ENCODE measurements around the gene CCDC169. TPM values are rescaled to one million over a fixed set of nuclear protein-coding genes. Genes with fewer than 3 reads are reported as not detected.
"Not testable (repeated sequence)": the region's sequence is repeated elsewhere in the genome, so short reads cannot be mapped to it uniquely, and the experiment has no call there.

The CCDC169 gene
- 1.3 and 5.6 TPM in 2 replicates for total RNA-seq (2014; rRNA removed; shearing (Covaris generic))

GRCh38 chr13:36297366-36298338, at the start of gene CCDC169:
Gene CCDC169 (minus strand): TSS chr13:36297814. CDS start chr13:36297719, 95 bp downstream.
- peak; percentile 77 for DNase-seq (ENCODE audit: low read depth)

DNA sequence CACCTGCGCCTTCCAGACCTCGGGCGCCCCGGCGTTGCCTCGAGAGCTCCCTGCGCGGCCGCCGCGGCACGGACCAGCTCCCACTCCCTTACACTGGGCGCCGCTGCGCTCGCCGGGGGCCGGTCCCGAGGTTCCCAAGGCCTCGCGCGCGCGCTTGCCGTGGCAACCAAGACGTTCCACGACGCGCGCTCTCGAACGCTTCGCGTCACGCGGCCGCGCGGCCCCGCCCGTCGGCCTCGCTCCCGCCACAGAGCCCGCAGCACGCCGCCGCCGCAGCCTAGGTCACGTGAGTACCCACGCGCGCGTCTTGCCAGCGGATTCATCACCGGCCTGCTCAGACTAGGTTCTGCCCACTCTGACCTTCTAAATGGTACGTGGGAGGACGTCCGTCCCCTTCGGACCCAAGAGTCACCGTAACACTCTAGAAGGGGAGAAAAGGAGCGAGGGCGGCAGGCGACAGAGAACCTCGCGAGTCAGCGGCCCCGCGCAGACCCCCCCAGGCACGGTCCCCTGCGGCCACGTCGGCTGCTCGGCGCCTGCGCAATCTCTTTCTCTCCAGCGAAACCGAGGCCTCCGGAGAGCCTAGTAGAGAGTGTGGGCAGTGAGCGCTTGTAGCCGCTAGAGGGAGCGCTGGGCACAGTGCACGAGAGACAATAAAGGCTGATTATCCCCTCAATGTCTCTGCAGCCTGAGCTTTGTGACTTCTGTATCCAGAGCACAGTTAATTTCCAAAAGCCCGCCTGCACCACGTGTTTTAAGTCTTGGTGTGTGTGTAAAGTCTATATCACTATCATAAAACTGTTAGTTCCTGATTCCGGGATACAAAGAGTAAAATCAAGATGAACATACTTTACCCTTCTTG, 48.8 kb upstream of the CCDC169 start, which contains the start of gene SPART:
Gene SPART (minus strand): TSS at position 173 of the 862 bp plus-strand sequence. CDS start 10,564 bp downstream, outside the sequence.
- DNase-seq (ENCODE audit: low read depth) = peak; percentile 89

DNA sequence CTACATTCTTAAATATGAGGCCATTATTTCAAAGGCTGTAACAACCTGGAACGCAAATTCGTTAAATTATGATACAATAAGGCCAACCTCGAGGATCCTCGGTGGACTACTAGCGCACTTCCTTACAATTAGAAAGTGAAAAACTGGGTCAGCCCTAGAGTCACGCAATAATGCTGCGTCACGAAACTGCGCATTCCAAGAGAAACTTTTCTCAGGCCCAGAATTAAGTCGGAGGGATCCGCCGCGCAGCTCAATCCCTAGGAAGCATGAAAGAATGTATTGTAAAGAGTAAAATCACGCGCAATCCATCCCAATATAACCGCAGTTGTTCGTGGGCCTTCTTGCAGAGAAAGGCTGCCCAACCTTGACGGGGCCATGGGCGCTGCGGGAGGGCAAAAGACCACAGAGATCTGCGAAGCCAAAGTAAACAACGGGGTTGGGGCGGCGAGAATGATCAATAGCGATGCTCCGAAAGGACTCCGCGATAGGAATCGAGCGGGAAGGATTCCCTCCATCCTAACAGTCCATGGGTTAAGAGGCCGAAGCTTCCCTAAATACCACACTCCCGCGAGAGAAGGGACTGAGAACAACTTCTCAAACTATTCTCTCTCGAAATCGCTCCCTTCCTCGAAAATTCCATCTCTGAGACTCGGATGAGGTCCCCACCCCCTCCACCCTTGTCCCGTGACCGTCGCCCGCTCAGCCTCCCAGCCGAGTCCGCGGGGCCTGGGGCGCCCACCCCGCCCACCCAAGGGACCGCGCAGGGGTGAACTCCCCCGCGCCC, 48.0 kb upstream of the CCDC169 start:
- peak; percentile 70 for DNase-seq (ENCODE audit: low read depth)

- peak; percentile 19 for DNase-seq (ENCODE audit: low read depth)
These were observed 47.3 kb upstream of the CCDC169 start for GRCh38 chr13:36344886-36345437.

- DNase-seq (ENCODE audit: low read depth) = peak; percentile 8
These were observed 46.6 kb upstream of the CCDC169 start for GRCh38 chr13:36344173-36344572.

GRCh38 chr13:36343766-36344165, 46.2 kb upstream of the CCDC169 start:
- no peak for DNase-seq (ENCODE audit: low read depth)

- DNase-seq (ENCODE audit: low read depth) = no peak
These were observed 45.1 kb upstream of the CCDC169 start for GRCh38 chr13:36342715-36343114.

- no peak for DNase-seq (ENCODE audit: low read depth)
These were observed 44.1 kb upstream of the CCDC169 start for GRCh38 chr13:36341718-36342117.

DNA sequence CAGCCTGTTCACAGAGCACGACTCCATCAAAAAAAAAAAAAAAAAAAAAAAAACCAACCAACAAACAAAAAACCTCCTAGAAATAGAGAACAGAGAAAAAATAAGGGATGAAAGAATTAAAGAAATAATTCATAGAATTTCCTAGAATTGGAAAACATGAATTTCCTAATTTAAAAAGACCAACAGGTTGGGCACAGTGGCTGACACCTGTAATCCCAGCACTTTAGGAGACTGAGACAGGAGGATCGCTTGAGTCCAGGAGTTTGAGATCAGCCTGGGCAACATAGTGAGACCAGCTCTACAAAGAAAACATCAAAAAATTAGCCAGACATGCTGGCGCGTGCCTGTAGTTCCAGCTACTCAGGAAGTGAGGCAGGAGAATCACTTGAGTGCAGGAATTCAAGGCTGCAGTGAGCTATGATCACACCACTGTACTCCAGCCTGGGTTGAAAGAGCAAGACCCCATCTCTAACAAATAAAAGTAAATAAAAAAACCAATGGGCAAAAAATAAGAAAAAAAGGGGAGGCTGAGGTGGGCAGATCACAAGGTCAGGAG, 42.1 kb upstream of the CCDC169 start:
- DNase-seq (ENCODE audit: low read depth) = no peak

- DNase-seq (ENCODE audit: low read depth) = no peak
These were observed 40.5 kb upstream of the CCDC169 start for GRCh38 chr13:36337938-36338641.

- peak; percentile 13 for DNase-seq (ENCODE audit: low read depth)
These were observed 35.4 kb upstream of the CCDC169 start for GRCh38 chr13:36332986-36333385.

GRCh38 chr13:36332255-36332654, 34.6 kb upstream of the CCDC169 start:
- DNase-seq (ENCODE audit: low read depth) = not testable (repeated sequence)

GRCh38 chr13:36331280-36331679, 33.7 kb upstream of the CCDC169 start:
- DNase-seq (ENCODE audit: low read depth) = no peak

DNA sequence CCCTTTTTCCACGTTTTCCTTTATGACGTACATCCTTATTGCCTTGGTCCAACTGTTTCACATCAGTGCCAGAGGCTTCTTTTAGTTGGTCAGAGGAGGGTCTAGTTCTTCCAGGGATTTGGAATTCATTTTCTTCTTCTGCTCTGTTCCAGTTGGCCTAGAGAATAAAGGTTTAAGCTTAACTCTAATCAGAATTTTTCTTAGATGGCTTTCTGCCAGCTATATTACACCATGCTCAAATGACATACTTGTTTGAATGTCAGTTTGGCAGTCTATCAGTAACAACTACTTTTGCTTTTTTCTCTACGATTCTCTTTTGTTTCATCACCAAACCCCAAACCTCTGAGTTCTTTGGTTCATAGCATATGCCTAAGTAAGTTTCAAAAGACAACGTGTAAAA, 31.7 kb upstream of the CCDC169 start:
- DNase-seq (ENCODE audit: low read depth) = no peak

DNA sequence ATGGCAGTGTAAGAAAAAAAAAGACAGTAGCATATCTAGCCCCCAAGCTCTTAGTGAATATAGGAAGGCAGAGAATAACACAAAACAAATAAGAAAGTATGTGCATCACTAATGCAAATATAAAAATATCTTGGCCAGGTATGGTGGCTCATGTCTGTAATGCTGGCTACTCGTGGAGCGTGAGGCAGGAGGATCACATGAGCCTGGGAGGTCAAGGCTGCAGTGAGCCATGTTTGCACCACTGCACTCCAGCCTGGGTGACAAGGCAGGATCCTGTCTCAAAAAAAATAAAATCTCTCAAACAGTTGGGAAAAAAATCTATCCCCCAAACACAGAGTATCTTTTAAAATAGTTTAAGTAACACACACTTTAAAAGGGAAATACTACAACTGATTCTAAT, 31.2 kb upstream of the CCDC169 start:
- no peak for DNase-seq (ENCODE audit: low read depth)

DNA sequence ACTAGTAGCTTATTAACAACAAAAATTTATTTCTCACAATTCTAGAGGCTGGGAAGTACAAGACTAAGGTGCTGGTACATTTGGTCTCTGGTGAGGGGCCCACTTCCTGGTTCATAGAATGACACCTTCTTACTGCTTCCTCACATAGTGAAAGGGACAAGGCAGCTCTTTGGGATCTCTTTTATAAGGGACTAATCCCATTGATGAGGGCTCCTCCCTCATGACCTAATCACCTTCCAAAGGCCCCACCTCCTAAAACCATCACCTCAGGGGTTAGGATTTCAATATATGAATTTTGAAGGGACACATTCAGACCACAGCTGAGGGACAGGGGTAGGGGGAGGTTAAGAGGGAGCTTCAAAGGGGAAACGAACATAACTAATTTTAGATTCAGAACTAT, 28.3 kb upstream of the CCDC169 start:
- DNase-seq (ENCODE audit: low read depth) = no peak

DNA sequence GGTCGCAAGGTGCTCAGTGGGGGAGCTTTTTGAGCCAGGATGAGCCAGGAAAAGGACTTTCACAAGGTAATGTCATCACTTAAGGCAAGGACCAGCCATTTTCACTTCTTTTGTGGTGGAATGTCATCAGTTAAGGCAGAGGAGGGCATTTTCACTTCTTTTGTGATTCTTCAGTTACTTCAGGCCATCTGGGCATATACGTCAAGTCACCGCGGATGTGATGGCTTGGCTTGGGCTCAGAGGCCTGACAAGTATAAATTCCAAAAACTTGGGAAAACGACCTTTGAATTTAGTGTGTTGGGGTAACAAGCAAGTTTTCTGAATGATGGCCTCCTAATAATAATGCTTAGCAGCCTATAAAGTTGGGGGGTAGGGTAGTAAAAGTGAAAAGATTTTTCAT, 27.3 kb upstream of the CCDC169 start:
- DNase-seq (ENCODE audit: low read depth) = not testable (repeated sequence)

- DNase-seq (ENCODE audit: low read depth) = no peak
These were observed 26.4 kb upstream of the CCDC169 start for GRCh38 chr13:36323951-36324566.

- no peak for DNase-seq (ENCODE audit: low read depth)
These were observed 25.8 kb upstream of the CCDC169 start for GRCh38 chr13:36323408-36323807.

- DNase-seq (ENCODE audit: low read depth) = not testable (repeated sequence)
These were observed 22.2 kb upstream of the CCDC169 start for GRCh38 chr13:36319793-36320192.

All from Daoy (cell line).